ENCODE data around the gene FAT3. TPM values are rescaled to one million over a fixed set of nuclear protein-coding genes. Genes with fewer than 3 reads are reported as not detected.
A peak's percentile ranks its signal among the peaks of the same experiment; 100 is the strongest.

The FAT3 gene
- total and polyA plus RNA-seq, 9 donors = 0.83 to 6.2 (median 3.5) TPM

- H3K4me1 ChIP-seq (ENCODE audit: control insufficient read depth, insufficient read depth, low read length) = peaks cover 33% of the 10 kb centered on the region
- peak; percentile 25 for DNase-seq
- no peaks in the 10 kb centered on the region for H3K36me3 ChIP-seq (ENCODE audit: control insufficient read depth, insufficient read depth, low read length)
- H3K27ac ChIP-seq (ENCODE audit: low read length) = no peak overlapping the region
- peak overlapping the region; percentile 57 for H3K4me3 ChIP-seq (ENCODE audit: low read length)
- WGBS (ENCODE audit: insufficient coverage) = 20% methylated on average over 6 of the region's 13 CpGs
- no peaks in the 10 kb centered on the region for H3K9me3 ChIP-seq (replicated peaks; ENCODE audit: control insufficient read depth, low read depth, low read length)
- H3K27me3 ChIP-seq (ENCODE audit: control insufficient read depth, insufficient read depth, low read length) = peaks cover 48% of the 10 kb centered on the region
Measured at GRCh38 chr11:92227230-92227814, 2.7 kb downstream of the FAT3 start.

- H3K27me3 ChIP-seq (ENCODE audit: control insufficient read depth, insufficient read depth, low read length) = peaks cover 43% of the 10 kb centered on the region
- no peak overlapping the region for H3K27ac ChIP-seq (ENCODE audit: low read length)
- no peaks in the 10 kb centered on the region for H3K36me3 ChIP-seq (ENCODE audit: control insufficient read depth, insufficient read depth, low read length)
- 80% methylated on average over 1 of the region's 6 CpGs for WGBS (ENCODE audit: insufficient coverage)
- peak; percentile 48 for DNase-seq
- no peak overlapping the region for H3K4me3 ChIP-seq (ENCODE audit: low read length)
- H3K4me1 ChIP-seq (ENCODE audit: control insufficient read depth, insufficient read depth, low read length) = peaks cover 33% of the 10 kb centered on the region
- no peaks in the 10 kb centered on the region for H3K9me3 ChIP-seq (replicated peaks; ENCODE audit: control insufficient read depth, low read depth, low read length)
Measured at GRCh38 chr11:92227959-92228935, 3.6 kb downstream of the FAT3 start.

GRCh38 chr11:92236856-92237255, 12.2 kb downstream of the FAT3 start:
- Histone ChIP-seq H3K9me3 (replicated peaks; ENCODE audit: control insufficient read depth, low read depth, low read length) (no peaks in the 10 kb centered on the region), H3K4me3 (ENCODE audit: low read length) (no peak overlapping the region), H3K27me3 (ENCODE audit: control insufficient read depth, insufficient read depth, low read length) (no peaks in the 10 kb centered on the region), H3K27ac (ENCODE audit: low read length) (no peak overlapping the region), H3K4me1 (ENCODE audit: control insufficient read depth, insufficient read depth, low read length) (no peaks in the 10 kb centered on the region), H3K36me3 (ENCODE audit: control insufficient read depth, insufficient read depth, low read length) (no peaks in the 10 kb centered on the region)
- no peak for DNase-seq
- WGBS (ENCODE audit: insufficient coverage) = no CpG with 5 or more reads among the region's 1 CpG

GRCh38 chr11:92240916-92241315, 16.3 kb downstream of the FAT3 start:
- Histone ChIP-seq H3K27me3 (ENCODE audit: control insufficient read depth, insufficient read depth, low read length) (no peaks in the 10 kb centered on the region), H3K36me3 (ENCODE audit: control insufficient read depth, insufficient read depth, low read length) (no peaks in the 10 kb centered on the region), H3K27ac (ENCODE audit: low read length) (no peak overlapping the region), H3K9me3 (replicated peaks; ENCODE audit: control insufficient read depth, low read depth, low read length) (no peaks in the 10 kb centered on the region), H3K4me3 (ENCODE audit: low read length) (no peak overlapping the region), H3K4me1 (ENCODE audit: control insufficient read depth, insufficient read depth, low read length) (no peaks in the 10 kb centered on the region)
- WGBS (ENCODE audit: insufficient coverage) = no CpG with 5 or more reads among the region's 1 CpG
- DNase-seq = no peak

- Histone ChIP-seq H3K9me3 (replicated peaks; ENCODE audit: control insufficient read depth, low read depth, low read length) (no peaks in the 10 kb centered on the region), H3K4me3 (ENCODE audit: low read length) (no peak overlapping the region), H3K36me3 (ENCODE audit: control insufficient read depth, insufficient read depth, low read length) (no peaks in the 10 kb centered on the region), H3K27me3 (ENCODE audit: control insufficient read depth, insufficient read depth, low read length) (no peaks in the 10 kb centered on the region), H3K4me1 (ENCODE audit: control insufficient read depth, insufficient read depth, low read length) (no peaks in the 10 kb centered on the region), H3K27ac (ENCODE audit: low read length) (no peak overlapping the region)
- no peak for DNase-seq
- WGBS (ENCODE audit: insufficient coverage) = 94% methylated on average over 5 of the region's 5 CpGs
Measured at GRCh38 chr11:92245700-92246271, 21.2 kb downstream of the FAT3 start.

GRCh38 chr11:92246630-92247029, 22.0 kb downstream of the FAT3 start:
- Histone ChIP-seq H3K9me3 (replicated peaks; ENCODE audit: control insufficient read depth, low read depth, low read length) (no peaks in the 10 kb centered on the region), H3K4me3 (ENCODE audit: low read length) (no peak overlapping the region), H3K27me3 (ENCODE audit: control insufficient read depth, insufficient read depth, low read length) (no peaks in the 10 kb centered on the region), H3K27ac (ENCODE audit: low read length) (no peak overlapping the region), H3K36me3 (ENCODE audit: control insufficient read depth, insufficient read depth, low read length) (no peaks in the 10 kb centered on the region), H3K4me1 (ENCODE audit: control insufficient read depth, insufficient read depth, low read length) (no peaks in the 10 kb centered on the region)
- DNase-seq = no peak

- no peak for DNase-seq
- Histone ChIP-seq H3K4me3 (ENCODE audit: low read length) (no peak overlapping the region), H3K36me3 (ENCODE audit: control insufficient read depth, insufficient read depth, low read length) (no peaks in the 10 kb centered on the region), H3K27ac (ENCODE audit: low read length) (no peak overlapping the region), H3K4me1 (ENCODE audit: control insufficient read depth, insufficient read depth, low read length) (no peaks in the 10 kb centered on the region), H3K9me3 (replicated peaks; ENCODE audit: control insufficient read depth, low read depth, low read length) (no peaks in the 10 kb centered on the region), H3K27me3 (ENCODE audit: control insufficient read depth, insufficient read depth, low read length) (no peaks in the 10 kb centered on the region)
- 47% methylated on average over 4 of the region's 7 CpGs for WGBS (ENCODE audit: insufficient coverage)
Measured at GRCh38 chr11:92249156-92249753, 24.6 kb downstream of the FAT3 start.

- no peaks in the 10 kb centered on the region for H3K36me3 ChIP-seq (ENCODE audit: control insufficient read depth, insufficient read depth, low read length)
- no peak for DNase-seq
- no peaks in the 10 kb centered on the region for H3K9me3 ChIP-seq (replicated peaks; ENCODE audit: control insufficient read depth, low read depth, low read length)
- H3K27me3 ChIP-seq (ENCODE audit: control insufficient read depth, insufficient read depth, low read length) = no peaks in the 10 kb centered on the region
- H3K4me3 ChIP-seq (ENCODE audit: low read length) = no peak overlapping the region
- H3K27ac ChIP-seq (ENCODE audit: low read length) = no peak overlapping the region
- H3K4me1 ChIP-seq (ENCODE audit: control insufficient read depth, insufficient read depth, low read length) = no peaks in the 10 kb centered on the region
- WGBS (ENCODE audit: insufficient coverage) = no CpG with 5 or more reads among the region's 1 CpG
Measured at GRCh38 chr11:92251980-92252379, 27.4 kb downstream of the FAT3 start.

GRCh38 chr11:92253421-92253820, 28.8 kb downstream of the FAT3 start:
- DNase-seq = no peak
- H3K9me3 ChIP-seq (replicated peaks; ENCODE audit: control insufficient read depth, low read depth, low read length) = no peaks in the 10 kb centered on the region
- H3K27me3 ChIP-seq (ENCODE audit: control insufficient read depth, insufficient read depth, low read length) = no peaks in the 10 kb centered on the region
- no peaks in the 10 kb centered on the region for H3K4me1 ChIP-seq (ENCODE audit: control insufficient read depth, insufficient read depth, low read length)
- H3K27ac ChIP-seq (ENCODE audit: low read length) = no peak overlapping the region
- WGBS (ENCODE audit: insufficient coverage) = no CpG with 5 or more reads among the region's 1 CpG
- no peak overlapping the region for H3K4me3 ChIP-seq (ENCODE audit: low read length)
- no peaks in the 10 kb centered on the region for H3K36me3 ChIP-seq (ENCODE audit: control insufficient read depth, insufficient read depth, low read length)

GRCh38 chr11:92253945-92254344, 29.3 kb downstream of the FAT3 start:
- Histone ChIP-seq H3K4me1 (ENCODE audit: control insufficient read depth, insufficient read depth, low read length) (no peaks in the 10 kb centered on the region), H3K4me3 (ENCODE audit: low read length) (no peak overlapping the region), H3K27ac (ENCODE audit: low read length) (no peak overlapping the region), H3K27me3 (ENCODE audit: control insufficient read depth, insufficient read depth, low read length) (no peaks in the 10 kb centered on the region), H3K36me3 (ENCODE audit: control insufficient read depth, insufficient read depth, low read length) (no peaks in the 10 kb centered on the region), H3K9me3 (replicated peaks; ENCODE audit: control insufficient read depth, low read depth, low read length) (no peaks in the 10 kb centered on the region)
- no peak for DNase-seq
- no CpG with 5 or more reads among the region's 4 CpGs for WGBS (ENCODE audit: insufficient coverage)

All from muscle of leg (tissue), 11 donors.